Activated CD8-positive, alpha-beta T cell treated with anti-CD3 and anti-CD28 coated beads, Interleukin-2, amount 10 ng/mL, durations not matched to agents 7 days and 5 days (primary cell): ENCODE measurements around the gene IGFBP4. TPM values are rescaled to one million over a fixed set of nuclear protein-coding genes. Genes with fewer than 3 reads are reported as not detected.

Experiments used
- ATAC-seq: fragments of 150-1000 bp; cut with Tn5 transposase; one replicate; pipeline ENCODE4 v1.10.0; 2021; ENCODE audit warnings: moderate library complexity
- CTCF ChIA-PET: fragments of 350-600 bp; sonication (Branson Sonifier 250); formaldehyde crosslinking; loops from one replicate; lab custom pipeline; 2021; ENCODE audit warnings: antibody characterized with exemption; lab: Charles Lee
- POLR2A ChIA-PET: fragments of 350-600 bp; sonication (Branson Sonifier 250); formaldehyde crosslinking; loops from one replicate; lab custom pipeline; 2021; ENCODE audit warnings: antibody characterized with exemption; lab: Charles Lee
- DNase-seq: peaks from one replicate; pipeline ENCODE4 v3.0.0-alpha.2; 2020
- H3K27ac Mint-ChIP-seq: one replicate; pipeline ENCODE4 v1.8.0; 2021; ENCODE audit warnings: mild to moderate bottlenecking, mixed read lengths
- H3K27me3 Mint-ChIP-seq: one replicate; pipeline ENCODE4 v1.8.0; 2021; ENCODE audit warnings: low read depth, mixed read lengths
- H3K36me3 Mint-ChIP-seq: one replicate; pipeline ENCODE4 v1.8.0; 2021; ENCODE audit warnings: low read depth, mixed read lengths
- H3K4me1 Mint-ChIP-seq: one replicate; pipeline ENCODE4 v1.8.0; 2021; ENCODE audit warnings: low read depth, mixed read lengths
- H3K4me3 Mint-ChIP-seq: one replicate; pipeline ENCODE4 v1.8.0; 2021; ENCODE audit warnings: mild to moderate bottlenecking, mixed read lengths
- H3K9me3 Mint-ChIP-seq: one replicate; pipeline ENCODE4 v1.8.0; 2022; ENCODE audit warnings: mixed read lengths; ENCODE audit not compliant: insufficient read depth
- total RNA-seq, 2 experiments: library from RNA; stranded (reverse); gene quantifications; one replicate each; pipeline ENCODE4 v1.2.3, GENCODE V29; 2021

IGFBP4 gene
- total RNA-seq, 2 experiments from 2014 or later: 28.7 to 28.9 TPM

- no peak overlapping the region for H3K4me3 Mint-ChIP-seq
- ATAC-seq: no peak
- ChIA-PET CTCF (interaction anchor here (0.7 to 1.5 kb wide), 5 partner anchors 17 to 64 kb away, joined by 3 to 5 read pairs (median 3); partner anchors contain the start of gene IGFBP4), POLR2A (no interaction called here)
- no peak overlapping the region for H3K27ac Mint-ChIP-seq
- H3K27me3 Mint-ChIP-seq: no peaks in the 10 kb centered on the region
- no peaks in the 10 kb centered on the region for H3K9me3 Mint-ChIP-seq
- no peaks in the 10 kb centered on the region for H3K36me3 Mint-ChIP-seq
- peaks cover 10% of the 10 kb centered on the region for H3K4me1 Mint-ChIP-seq
- DNase-seq: no peak
Observed at GRCh38 chr17:40496170-40496569, 52.9 kb downstream of the IGFBP4 start.

GRCh38 chr17:40496634-40497420 lies 53.6 kb downstream of the IGFBP4 start:
- ChIA-PET CTCF (interaction anchor here (1.2 to 1.5 kb wide), 2 partner anchors 21 to 35 kb away, joined by 3 to 5 read pairs; no protein-coding TSS in a partner anchor), POLR2A (interaction anchor here (0.5 to 1.6 kb wide), 3 partner anchors 35 to 1790 kb away, joined by 3 to 4 read pairs (median 3); partner anchors contain the start of gene TOP2A)
- no peak for ATAC-seq
- no peak for DNase-seq
- H3K4me3 Mint-ChIP-seq: no peak overlapping the region
- peaks cover 5% of the 10 kb centered on the region for H3K4me1 Mint-ChIP-seq
- H3K27ac Mint-ChIP-seq: no peak overlapping the region
- H3K9me3 Mint-ChIP-seq: no peaks in the 10 kb centered on the region
- no peaks in the 10 kb centered on the region for H3K36me3 Mint-ChIP-seq
- no peaks in the 10 kb centered on the region for H3K27me3 Mint-ChIP-seq

GRCh38 chr17:40497695-40498094 lies 54.4 kb downstream of the IGFBP4 start:
- H3K4me1 Mint-ChIP-seq: peaks cover 5% of the 10 kb centered on the region
- ChIA-PET POLR2A (interaction anchor here (0.5 to 1.6 kb wide), 6 partner anchors 17 to 1789 kb away, joined by 3 to 4 read pairs (median 3); partner anchors contain the start of gene TOP2A), CTCF (interaction anchor here (1.0 to 1.4 kb wide), 4 partner anchors 11 to 34 kb away, joined by 3 to 6 read pairs (median 4); no protein-coding TSS in a partner anchor)
- H3K9me3 Mint-ChIP-seq: no peaks in the 10 kb centered on the region
- DNase-seq (no peak), ATAC-seq (no peak)
- peaks cover 3% of the 10 kb centered on the region for H3K27me3 Mint-ChIP-seq
- H3K36me3 Mint-ChIP-seq: no peaks in the 10 kb centered on the region
- no peak overlapping the region for H3K27ac Mint-ChIP-seq
- no peak overlapping the region for H3K4me3 Mint-ChIP-seq

- Mint-ChIP-seq H3K4me1 (peaks cover 2% of the 10 kb centered on the region), H3K27ac (no peak overlapping the region), H3K36me3 (no peaks in the 10 kb centered on the region), H3K27me3 (peaks cover 5% of the 10 kb centered on the region), H3K4me3 (no peak overlapping the region), H3K9me3 (no peaks in the 10 kb centered on the region)
- ChIA-PET CTCF (interaction anchor here (1.0 to 1.4 kb wide), 4 partner anchors 12 to 33 kb away, joined by 3 to 6 read pairs (median 4); no protein-coding TSS in a partner anchor), POLR2A (interaction anchor here (0.9 to 1.6 kb wide), 5 partner anchors 18 to 81 kb away, joined by 3 to 7 read pairs (median 4); partner anchors contain the start of gene TOP2A)
- no peak for DNase-seq
- ATAC-seq: no peak
Observed at GRCh38 chr17:40498281-40499084, 55.2 kb downstream of the IGFBP4 start.

GRCh38 chr17:40499551-40500189 lies 56.4 kb downstream of the IGFBP4 start:
- ChIA-PET CTCF (no interaction called here), POLR2A (interaction anchor here (1.3 kb wide), 1 partner anchor 23 kb away, joined by 7 read pairs; no protein-coding TSS in a partner anchor)
- Mint-ChIP-seq H3K4me1 (peaks cover 2% of the 10 kb centered on the region), H3K4me3 (no peak overlapping the region), H3K36me3 (no peaks in the 10 kb centered on the region), H3K9me3 (no peaks in the 10 kb centered on the region), H3K27me3 (peaks cover 5% of the 10 kb centered on the region), H3K27ac (no peak overlapping the region)
- no peak for DNase-seq
- no peak for ATAC-seq

- Mint-ChIP-seq H3K27me3 (peaks cover 5% of the 10 kb centered on the region), H3K4me1 (peaks cover 3% of the 10 kb centered on the region), H3K9me3 (no peaks in the 10 kb centered on the region), H3K4me3 (no peak overlapping the region), H3K27ac (no peak overlapping the region), H3K36me3 (no peaks in the 10 kb centered on the region)
- CTCF ChIA-PET: no interaction called here
- POLR2A ChIA-PET: no interaction called here
- no peak for ATAC-seq
- no peak for DNase-seq
Observed at GRCh38 chr17:40500190-40500589, 56.9 kb downstream of the IGFBP4 start.

- POLR2A ChIA-PET: no interaction called here
- H3K27ac Mint-ChIP-seq: no peak overlapping the region
- no peaks in the 10 kb centered on the region for H3K36me3 Mint-ChIP-seq
- DNase-seq (no peak), ATAC-seq (no peak)
- CTCF ChIA-PET: no interaction called here
- peaks cover 6% of the 10 kb centered on the region for H3K4me1 Mint-ChIP-seq
- no peaks in the 10 kb centered on the region for H3K9me3 Mint-ChIP-seq
- no peak overlapping the region for H3K4me3 Mint-ChIP-seq
- peaks cover 5% of the 10 kb centered on the region for H3K27me3 Mint-ChIP-seq
Observed at GRCh38 chr17:40500709-40501108, 57.5 kb downstream of the IGFBP4 start.

- H3K9me3 Mint-ChIP-seq: no peaks in the 10 kb centered on the region
- H3K27ac Mint-ChIP-seq: no peak within 1 kb of the TSS
- H3K4me1 Mint-ChIP-seq: peaks cover 6% of the 10 kb centered on the region
- DNase-seq (no peak), ATAC-seq (no peak)
- H3K36me3 Mint-ChIP-seq: no peaks in the 10 kb centered on the region
- H3K4me3 Mint-ChIP-seq: no peak within 1 kb of the TSS
- POLR2A ChIA-PET: interaction anchor here (0.8 kb wide), 1 partner anchor 16 kb away, joined by 5 read pairs; no protein-coding TSS in a partner anchor
- CTCF ChIA-PET: interaction anchor here (1.3 to 2.4 kb wide), 3 partner anchors 15 to 57 kb away, joined by 3 to 10 read pairs (median 5); no protein-coding TSS in a partner anchor
- H3K27me3 Mint-ChIP-seq: peaks cover 5% of the 10 kb centered on the region
Observed at GRCh38 chr17:40501499-40501911, 58.3 kb downstream of the IGFBP4 start, which contains the start of gene TNS4. Gene TNS4, minus strand, starts transcription at chr17:40501623. Its CDS starts 5,198 bp downstream, at chr17:40496425.

GRCh38 chr17:40502716-40503115 lies 59.5 kb downstream of the IGFBP4 start:
- H3K9me3 Mint-ChIP-seq: no peaks in the 10 kb centered on the region
- CTCF ChIA-PET: interaction anchor here (0.6 to 2.4 kb wide), 4 partner anchors 12 to 59 kb away, joined by 3 to 10 read pairs (median 4); no protein-coding TSS in a partner anchor
- POLR2A ChIA-PET: no interaction called here

GRCh38 chr17:40503154-40503553 lies 59.9 kb downstream of the IGFBP4 start:
- no peak for DNase-seq
- POLR2A ChIA-PET: no interaction called here
- no peak for ATAC-seq
- H3K9me3 Mint-ChIP-seq: no peaks in the 10 kb centered on the region
- peaks cover 6% of the 10 kb centered on the region for H3K4me1 Mint-ChIP-seq
- H3K27me3 Mint-ChIP-seq: peaks cover 5% of the 10 kb centered on the region
- H3K27ac Mint-ChIP-seq: no peak overlapping the region
- H3K4me3 Mint-ChIP-seq: no peak overlapping the region
- H3K36me3 Mint-ChIP-seq: no peaks in the 10 kb centered on the region
- CTCF ChIA-PET: interaction anchor here (1.3 to 2.4 kb wide), 3 partner anchors 14 to 59 kb away, joined by 3 to 10 read pairs (median 5); no protein-coding TSS in a partner anchor

More at GRCh38 chr17:40502716-40503115, 59.5 kb downstream of the IGFBP4 start:
- Mint-ChIP-seq H3K4me1 (peaks cover 6% of the 10 kb centered on the region), H3K27me3 (peaks cover 5% of the 10 kb centered on the region), H3K27ac (no peak overlapping the region), H3K4me3 (no peak overlapping the region), H3K36me3 (no peaks in the 10 kb centered on the region)
- ATAC-seq (no peak), DNase-seq (no peak)

GRCh38 chr17:40506786-40507185 lies 63.5 kb downstream of the IGFBP4 start:
- H3K4me3 Mint-ChIP-seq: no peak overlapping the region
- no peaks in the 10 kb centered on the region for H3K9me3 Mint-ChIP-seq
- DNase-seq (no peak), ATAC-seq (no peak)
- POLR2A ChIA-PET: interaction anchor here (1.1 kb wide), 1 partner anchor 10 kb away, joined by 3 read pairs; no protein-coding TSS in a partner anchor
- peaks cover 5% of the 10 kb centered on the region for H3K27me3 Mint-ChIP-seq
- CTCF ChIA-PET: no interaction called here
- H3K36me3 Mint-ChIP-seq: no peaks in the 10 kb centered on the region
- no peak overlapping the region for H3K27ac Mint-ChIP-seq
- peaks cover 15% of the 10 kb centered on the region for H3K4me1 Mint-ChIP-seq
